NCI-H1105 treated with DMSO at 0.1 percent for 48 hours (cell line): ENCODE data around the gene SLC45A3.
"Not testable (repeated sequence)": the region's sequence is repeated elsewhere in the genome, so short reads cannot be mapped to it uniquely, and the experiment has no call there.

Source experiments
- DNase-seq: peaks from one replicate; lab custom pipeline; 2025; lab: John Stamatoyannopoulos, UW

SLC45A3 gene

GRCh38 chr1:205637854-205638468 is 42.3 kb downstream of the SLC45A3 start:
- DNase-seq: no peak

GRCh38 chr1:205636732-205637131 is 43.6 kb downstream of the SLC45A3 start:
- DNase-seq: no peak

- not testable (repeated sequence) for DNase-seq
These were observed 44.2 kb downstream of the SLC45A3 start for GRCh38 chr1:205636138-205636530.

- DNase-seq: no peak
These were observed 46.8 kb downstream of the SLC45A3 start for GRCh38 chr1:205633421-205633976.

GRCh38 chr1:205632669-205633169 is 47.6 kb downstream of the SLC45A3 start:
- DNase-seq: no peak

- peak; percentile 96 for DNase-seq
These were observed 48.3 kb downstream of the SLC45A3 start, which contains the start of gene ELK4 for GRCh38 chr1:205631768-205632668. ELK4 (minus strand) TSS chr1:205632011; CDS start chr1:205623882, 8,129 bp downstream.

GRCh38 chr1:205631010-205631767 is 49.1 kb downstream of the SLC45A3 start:
- peak; percentile 88 for DNase-seq

- no peak for DNase-seq
These were observed 49.7 kb downstream of the SLC45A3 start for GRCh38 chr1:205630651-205631009.

GRCh38 chr1:205630241-205630640 is 50.1 kb downstream of the SLC45A3 start:
- DNase-seq: no peak

GRCh38 chr1:205629751-205630150 is 50.6 kb downstream of the SLC45A3 start:
- no peak for DNase-seq

- DNase-seq: no peak
These were observed 52.4 kb downstream of the SLC45A3 start for GRCh38 chr1:205627956-205628355.

GRCh38 chr1:205626216-205626615 is 54.1 kb downstream of the SLC45A3 start:
- DNase-seq: no peak

GRCh38 chr1:205623646-205624045 is 56.7 kb downstream of the SLC45A3 start:
- DNase-seq: no peak

- no peak for DNase-seq
These were observed 60.0 kb downstream of the SLC45A3 start for GRCh38 chr1:205620269-205620668.

GRCh38 chr1:205619376-205619775 is 60.9 kb downstream of the SLC45A3 start:
- DNase-seq: no peak

GRCh38 chr1:205616563-205617293 is 63.6 kb downstream of the SLC45A3 start:
- no peak for DNase-seq

- no peak for DNase-seq
These were observed 64.5 kb downstream of the SLC45A3 start for GRCh38 chr1:205615789-205616188.

GRCh38 chr1:205613854-205614412 is 66.4 kb downstream of the SLC45A3 start:
- no peak for DNase-seq

- DNase-seq: no peak
These were observed 67.8 kb downstream of the SLC45A3 start for GRCh38 chr1:205612556-205612955.

GRCh38 chr1:205612104-205612503 is 68.2 kb downstream of the SLC45A3 start:
- DNase-seq: no peak

GRCh38 chr1:205610901-205611466 is 69.3 kb downstream of the SLC45A3 start:
- DNase-seq: no peak
